COLO668 (cell line): ENCODE data around the gene KIF5C.

ENCODE experiments used
- DNase-seq: peaks from one replicate; lab custom pipeline; 2025; ENCODE audit not compliant: unreplicated experiment; lab: John Stamatoyannopoulos, UW

KIF5C gene

GRCh38 chr2:149038442-149039212 is 163.6 kb downstream of the KIF5C start, which contains the start of gene LYPD6B:
TSS of gene LYPD6B (plus strand) at chr2:149038699. CDS start at chr2:149130949, 92,250 bp downstream.
- DNase-seq, result peak; percentile 92

- no peak for DNase-seq
Measured at GRCh38 chr2:149039213-149039724, 164.2 kb downstream of the KIF5C start.

GRCh38 chr2:149040451-149040850 is 165.4 kb downstream of the KIF5C start:
- DNase-seq, result peak; percentile 65

GRCh38 chr2:149041482-149041881 is 166.5 kb downstream of the KIF5C start:
- DNase-seq, result no peak

- no peak for DNase-seq
Measured at GRCh38 chr2:149042881-149043280, 167.9 kb downstream of the KIF5C start.

- DNase-seq, result no peak
Measured at GRCh38 chr2:149044500-149044899, 169.5 kb downstream of the KIF5C start.

GRCh38 chr2:149047118-149047517 is 172.1 kb downstream of the KIF5C start:
- DNase-seq, result no peak

GRCh38 chr2:149049142-149049541 is 174.1 kb downstream of the KIF5C start:
- DNase-seq, result no peak

GRCh38 chr2:149050188-149050587 is 175.2 kb downstream of the KIF5C start:
- no peak for DNase-seq

- DNase-seq, result no peak
Measured at GRCh38 chr2:149055751-149056150, 180.7 kb downstream of the KIF5C start.

- DNase-seq, result no peak
Measured at GRCh38 chr2:149056541-149057255, 181.7 kb downstream of the KIF5C start.

- no peak for DNase-seq
Measured at GRCh38 chr2:149057401-149057800, 182.4 kb downstream of the KIF5C start.

- no peak for DNase-seq
Measured at GRCh38 chr2:149058936-149059335, 183.9 kb downstream of the KIF5C start.

GRCh38 chr2:149059822-149060221 is 184.8 kb downstream of the KIF5C start:
- DNase-seq, result no peak

GRCh38 chr2:149061133-149061745 is 186.2 kb downstream of the KIF5C start:
- no peak for DNase-seq

GRCh38 chr2:149062531-149062930 is 187.5 kb downstream of the KIF5C start:
- DNase-seq, result no peak

- DNase-seq, result no peak
Measured at GRCh38 chr2:149063177-149063576, 188.2 kb downstream of the KIF5C start.

GRCh38 chr2:149064365-149064841 is 189.4 kb downstream of the KIF5C start:
- DNase-seq, result no peak

GRCh38 chr2:149064856-149065630 is 190.0 kb downstream of the KIF5C start:
- DNase-seq, result no peak

GRCh38 chr2:149068225-149068995 is 193.4 kb downstream of the KIF5C start:
- DNase-seq, result no peak
